Tibial nerve (tissue), 4 donors: ENCODE results near the gene MRPL57. TPM values are rescaled to one million over a fixed set of nuclear protein-coding genes. Genes with fewer than 3 reads are reported as not detected.

Source experiments
- DNase-seq, 2 donors: peaks; one replicate each; pipeline ENCODE4 v3.0.0-alpha.2; 2019; ENCODE audit warnings: low spot score in 2 of 2
- H3K27ac ChIP-seq, 4 donors: fragments of 200-600 bp; sonication (generic) in 3 of 4; one replicate each; pipeline ENCODE4 v1.5.1; 2017 to 2019; ENCODE audit warnings: mild to moderate bottlenecking in 1 of 4
- H3K27me3 ChIP-seq, 2 donors: fragments of 200-600 bp; sonication (generic) in 1 of 2; one replicate each; pipeline versions ENCODE4 v1.5.1 to v1.6.0; 2017 to 2019
- H3K36me3 ChIP-seq, 3 donors: fragments of 200-600 bp; sonication (generic); one replicate each; pipeline ENCODE4 v1.5.1; 2018 to 2019
- H3K4me1 ChIP-seq, 4 donors: fragments of 200-600 bp; sonication (generic) in 3 of 4; one replicate each; pipeline ENCODE4 v1.5.1; 2017 to 2019
- H3K4me3 ChIP-seq, 4 donors: fragments of 200-600 bp; sonication (generic) in 3 of 4; one replicate each; pipeline ENCODE4 v1.5.1; 2017 to 2019; ENCODE audit warnings: mild to moderate bottlenecking in 1 of 4, moderate library complexity in 1 of 4
- H3K9me3 ChIP-seq, 4 donors: fragments of 200-600 bp; sonication (generic) in 3 of 4; one replicate each; pipeline ENCODE4 v1.5.1; 2017 to 2019
- EP300 ChIP-seq, 2 donors: sonication (generic); formaldehyde crosslinking; IDR thresholded peaks; one replicate each; pipeline ENCODE4 v1.6.1; 2017; ENCODE audit warnings: antibody characterized with exemption in 2 of 2, mild to moderate bottlenecking in 1 of 2
- POLR2A ChIP-seq, 2 donors: fragments of 450-650 bp; IDR thresholded peaks; one replicate each; pipeline ENCODE4 v1.6.1; 2017; ENCODE audit warnings: antibody characterized with exemption in 2 of 2, mild to moderate bottlenecking in 2 of 2, moderate library complexity in 2 of 2
- WGBS, 2 donors: methylation state at CpG; one replicate each; pipeline ENCODE4 v1.1.5; 2018; 5-methylcytosine and 5-hydroxymethylcytosine counted together
- small RNA-seq: library from RNA; depleted of rRNA; stranded (forward); fragments of <200 nt; gene quantifications from one replicate; pipeline ENCODE3, GENCODE V24; 2016
- total RNA-seq, 4 donors: library from RNA; depleted of rRNA; stranded (reverse); fragments of >200 nt; gene quantifications; one replicate each; pipeline ENCODE4 v1.1.0, GENCODE V29; 2016
- TF ChIP-seq, protein P1 (sequence below), 5 experiments: fragments of 200-600 bp in 3 of 5; fragments of 450-650 bp in 2 of 5; sonication (generic) in 3 of 5; IDR thresholded peaks; one replicate each; pipeline ENCODE4 v1.5.1; 2016 to 2019; ENCODE audit warnings: antibody characterized with exemption in 5 of 5, mild to moderate bottlenecking in 3 of 5, moderate library complexity in 2 of 5

Gene MRPL57
- total RNA-seq, 4 donors from 2014 or later: 37.8 to 50.5 (median 42.3) TPM

DNA sequence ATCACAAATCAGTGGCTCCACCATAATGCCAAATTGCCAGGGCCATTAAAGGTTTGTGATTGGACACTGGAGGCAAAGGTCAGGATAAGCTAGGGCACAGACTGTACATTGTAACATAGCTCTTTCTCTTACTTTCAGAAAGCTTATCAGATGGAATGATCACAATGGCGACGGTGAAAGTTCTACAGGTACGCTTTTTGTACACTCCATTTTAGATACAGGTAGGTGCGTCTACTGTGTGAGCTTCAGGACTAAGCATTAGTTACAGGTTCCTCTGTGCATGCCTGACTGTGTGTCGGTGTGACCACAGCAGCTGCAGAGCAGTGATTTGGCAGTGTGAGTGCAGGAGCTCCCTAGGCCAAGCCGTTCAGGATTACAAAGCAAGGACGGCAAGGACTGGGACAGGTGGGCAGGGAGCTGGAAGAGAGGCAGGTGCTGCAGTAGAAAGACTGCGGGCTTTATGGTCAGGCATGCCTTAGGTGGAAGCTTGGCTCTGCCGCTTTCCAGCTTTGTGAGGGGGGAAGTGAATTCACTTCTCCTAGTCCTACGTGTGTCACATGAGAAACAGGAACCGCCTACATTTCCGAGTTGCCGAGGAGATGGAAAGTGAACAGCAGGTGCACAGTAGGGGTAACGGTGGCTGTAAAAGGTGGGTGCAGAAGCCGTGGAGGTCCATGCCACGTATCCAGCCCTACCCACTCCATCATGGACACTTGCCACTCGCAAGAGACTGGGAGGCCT lies 49.6 kb downstream of the MRPL57 start:
- Histone ChIP-seq H3K4me1 (no peaks in the 10 kb centered on the region), H3K9me3 (peaks cover 0 to 17% (median 0%) of the 10 kb centered on the region in 4 donors), H3K36me3 (no peaks in the 10 kb centered on the region), H3K27me3 (no peaks in the 10 kb centered on the region), H3K27ac (no peak overlapping the region), H3K4me3 (no peak overlapping the region)
- no peak for DNase-seq
- TF ChIP-seq POLR2A (IDR thresholded peaks at IDR 0.05): no peak
- TF ChIP-seq EP300 (IDR thresholded peaks at IDR 0.05): no peak
- TF ChIP-seq, protein P1, sequence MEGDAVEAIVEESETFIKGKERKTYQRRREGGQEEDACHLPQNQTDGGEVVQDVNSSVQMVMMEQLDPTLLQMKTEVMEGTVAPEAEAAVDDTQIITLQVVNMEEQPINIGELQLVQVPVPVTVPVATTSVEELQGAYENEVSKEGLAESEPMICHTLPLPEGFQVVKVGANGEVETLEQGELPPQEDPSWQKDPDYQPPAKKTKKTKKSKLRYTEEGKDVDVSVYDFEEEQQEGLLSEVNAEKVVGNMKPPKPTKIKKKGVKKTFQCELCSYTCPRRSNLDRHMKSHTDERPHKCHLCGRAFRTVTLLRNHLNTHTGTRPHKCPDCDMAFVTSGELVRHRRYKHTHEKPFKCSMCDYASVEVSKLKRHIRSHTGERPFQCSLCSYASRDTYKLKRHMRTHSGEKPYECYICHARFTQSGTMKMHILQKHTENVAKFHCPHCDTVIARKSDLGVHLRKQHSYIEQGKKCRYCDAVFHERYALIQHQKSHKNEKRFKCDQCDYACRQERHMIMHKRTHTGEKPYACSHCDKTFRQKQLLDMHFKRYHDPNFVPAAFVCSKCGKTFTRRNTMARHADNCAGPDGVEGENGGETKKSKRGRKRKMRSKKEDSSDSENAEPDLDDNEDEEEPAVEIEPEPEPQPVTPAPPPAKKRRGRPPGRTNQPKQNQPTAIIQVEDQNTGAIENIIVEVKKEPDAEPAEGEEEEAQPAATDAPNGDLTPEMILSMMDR (IDR thresholded peaks at IDR 0.05): no peak
- WGBS, 2 donors: 86 to 92% methylated on average over 17 of the region's 17 CpGs

DNA sequence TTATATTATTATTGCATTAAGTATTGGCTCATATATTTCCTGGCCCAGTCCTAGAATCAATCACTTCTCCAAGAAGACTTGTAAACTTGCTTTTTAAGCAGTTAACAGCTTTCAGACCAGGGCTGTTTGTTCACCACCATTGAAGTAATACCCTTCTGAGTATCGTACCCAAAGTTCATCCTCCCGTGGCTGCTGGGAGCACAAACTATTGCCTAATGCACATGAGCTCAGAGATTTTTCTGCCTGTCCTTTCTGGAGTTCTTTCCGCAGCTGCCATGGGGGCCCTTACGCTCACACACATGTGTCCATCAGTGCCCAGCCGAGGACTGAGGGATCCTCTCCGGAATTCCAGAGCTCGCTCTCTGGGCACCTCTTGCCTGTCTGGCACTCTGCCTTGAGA lies 51.5 kb downstream of the MRPL57 start:
- Histone ChIP-seq H3K4me3 (no peak overlapping the region), H3K27ac (no peak overlapping the region), H3K27me3 (no peaks in the 10 kb centered on the region), H3K4me1 (no peaks in the 10 kb centered on the region), H3K9me3 (no peaks in the 10 kb centered on the region), H3K36me3 (no peaks in the 10 kb centered on the region)
- no peak for DNase-seq
- TF ChIP-seq POLR2A (IDR thresholded peaks at IDR 0.05): no peak
- TF ChIP-seq EP300 (IDR thresholded peaks at IDR 0.05): no peak
- TF ChIP-seq, protein P1 (IDR thresholded peaks at IDR 0.05): no peak
- WGBS, 2 donors: 93 to 97% methylated on average over 7 of the region's 7 CpGs

Small RNA genes within 50 kb of the gene (small RNA-seq; reads per million reads assigned to genes)
- gene AL158032.1: not detected
- not detected for gene RF00086

Other genes starting within 250 kb of the MRPL57 start
- gene LATS2, start 115.1 kb upstream of the MRPL57 start, total RNA-seq: 10 to 100 TPM; 40.2 to 49.4 (median 42.3) TPM
- gene SAP18, start 36.5 kb upstream of the MRPL57 start, total RNA-seq: 10 to 100 TPM; 23.3 to 55.3 (median 38.8) TPM
- 1 to 10 TPM in 1 of 4 donors, under 1 TPM in 3; 0.20 to 2.3 (median 0.26) TPM for gene SKA3, start 106 bp upstream of the MRPL57 start, total RNA-seq